HG02840 (cell line): ENCODE results near the gene THY1.

Experiments
- ATAC-seq: cut with Tn5 transposase; IDR thresholded peaks from one replicate; pipeline ENCODE4 v1.9.1; 2021; ENCODE audit warnings: mild to moderate bottlenecking, moderate library complexity, moderate number of reproducible peaks; ENCODE audit not compliant: unreplicated experiment, low FRiP score

Gene THY1

GRCh38 chr11:119372260-119373058 lies 50.5 kb downstream of the THY1 start:
- ATAC-seq: no peak

- no peak for ATAC-seq
These were observed 51.2 kb downstream of the THY1 start for GRCh38 chr11:119371778-119372182.

GRCh38 chr11:119371067-119371601 lies 51.8 kb downstream of the THY1 start:
- no peak for ATAC-seq

- no peak for ATAC-seq
These were observed 52.4 kb downstream of the THY1 start for GRCh38 chr11:119370486-119371046.

- no peak for ATAC-seq
These were observed 53.6 kb downstream of the THY1 start for GRCh38 chr11:119369132-119369925.

- ATAC-seq: no peak
These were observed 54.6 kb downstream of the THY1 start for GRCh38 chr11:119368121-119369034.

GRCh38 chr11:119367661-119368120 lies 55.3 kb downstream of the THY1 start:
- no peak for ATAC-seq
